Stimulated activated CD8-positive, alpha-beta memory T cell treated with anti-CD3 and anti-CD28 coated beads, Interleukin-2, amount 100 ng/mL, for 1 hour (primary cell): ENCODE results near the gene FEM1B.

Experiments used
- DNase-seq, 2 donors: peaks; one replicate each; pipeline ENCODE4 v3.0.0-alpha.2; 2020; ENCODE audit warnings: low read depth in 2 of 2

Gene FEM1B

DNA sequence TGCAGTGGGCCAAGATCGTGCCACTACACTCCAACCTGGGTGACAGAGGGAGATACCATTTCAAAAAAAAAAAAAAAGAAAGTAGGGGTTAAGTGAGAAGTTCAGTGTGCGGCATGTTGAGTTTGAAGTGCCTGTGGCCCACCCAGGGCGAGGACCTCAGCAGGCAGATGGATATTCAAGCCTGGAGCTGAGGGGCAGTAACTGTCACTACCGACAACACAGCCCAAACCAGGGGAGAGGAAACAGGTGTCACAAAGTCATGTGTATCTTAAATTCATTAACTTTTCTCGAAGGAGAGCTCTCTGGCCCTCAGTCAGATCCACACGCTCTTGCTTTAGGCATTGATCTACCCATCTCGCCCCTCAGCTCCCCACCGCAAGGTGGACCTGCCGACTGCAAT lies 45.3 kb downstream of the FEM1B start:
- no peak for DNase-seq

DNA sequence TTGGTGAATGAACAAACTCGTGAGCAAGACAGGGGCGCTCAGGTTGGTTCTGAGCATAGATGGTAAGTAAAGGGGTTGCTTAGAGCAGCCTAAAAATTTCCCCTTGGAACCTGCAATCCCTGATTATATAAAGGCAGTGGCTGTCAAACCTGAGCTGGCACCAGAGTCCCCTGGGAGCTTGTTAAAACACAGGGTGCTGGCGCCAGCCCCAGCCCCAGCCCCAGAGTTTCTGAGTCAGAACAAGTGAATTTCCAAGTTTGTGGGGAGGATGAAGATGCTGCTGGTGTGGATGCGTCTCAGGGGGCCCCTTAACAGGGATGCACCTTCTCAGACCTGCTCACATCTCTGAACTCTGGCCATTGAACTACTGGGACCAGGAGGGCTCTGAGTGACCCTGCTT lies 48.2 kb downstream of the FEM1B start:
- no peak for DNase-seq

GRCh38 chr15:68326711-68327354 lies 49.3 kb downstream of the FEM1B start:
- DNase-seq, result no peak

- DNase-seq, result no peak
Observed at GRCh38 chr15:68328443-68328842, 50.9 kb downstream of the FEM1B start.

DNA sequence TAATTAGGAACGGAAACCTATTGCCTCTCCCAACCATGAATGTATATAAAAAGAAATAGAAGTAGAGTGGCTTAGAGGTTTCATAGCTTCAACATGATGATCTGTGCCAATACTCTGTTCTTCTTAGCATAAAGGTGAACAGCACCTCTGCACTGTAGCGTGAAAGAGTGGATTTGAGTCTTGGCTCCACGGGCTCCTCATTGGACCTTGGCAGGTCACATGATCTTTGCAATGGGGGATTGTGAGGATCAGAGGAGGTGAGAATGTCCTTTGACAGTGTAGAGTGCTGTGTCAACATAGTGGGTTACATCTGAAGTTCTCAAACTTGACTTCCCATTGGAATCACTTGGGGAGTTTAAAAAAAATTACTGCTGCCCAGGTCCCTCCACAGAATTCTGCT lies 51.4 kb downstream of the FEM1B start:
- DNase-seq, result no peak

DNA sequence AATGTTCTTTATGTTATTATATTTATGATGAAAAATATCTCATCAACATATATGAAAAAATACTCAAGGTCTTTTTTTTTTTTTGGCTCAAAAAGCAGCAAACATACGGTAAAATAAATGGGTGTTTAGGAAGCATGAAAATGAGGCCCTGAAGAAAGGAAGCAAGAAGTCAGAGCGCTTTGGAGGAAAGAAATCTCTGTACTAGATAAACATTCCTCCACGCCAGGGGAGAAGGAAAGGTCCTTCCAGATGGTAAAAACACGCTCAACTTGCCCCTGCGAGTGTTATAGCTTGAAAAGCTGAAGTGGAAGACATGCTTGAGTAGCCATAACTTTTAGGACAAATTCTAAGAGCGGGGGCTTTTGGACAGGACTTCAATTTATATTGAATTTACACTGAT lies 52.9 kb downstream of the FEM1B start:
- no peak for DNase-seq

- no peak for DNase-seq
Observed at GRCh38 chr15:68330901-68331300, 53.4 kb downstream of the FEM1B start.

DNA sequence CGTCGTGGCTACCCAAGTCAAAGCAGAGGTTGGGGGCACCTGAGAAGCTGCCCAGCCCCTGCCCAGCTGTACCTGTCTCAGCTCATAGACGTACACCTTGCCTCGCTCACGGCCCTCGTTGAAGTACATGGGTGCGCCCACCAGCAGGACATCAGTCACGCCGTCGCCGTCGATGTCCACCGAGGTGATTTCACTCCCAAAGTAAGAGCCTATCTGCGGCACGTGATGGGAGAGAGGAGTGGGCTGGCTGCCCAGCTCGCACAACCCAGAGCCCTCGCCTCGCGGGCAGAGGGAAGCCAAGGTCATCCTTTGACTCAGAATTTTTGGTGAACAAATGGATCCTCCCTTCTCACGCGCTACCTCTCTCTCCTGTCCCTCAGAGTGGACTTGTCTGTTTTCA lies 54.7 kb downstream of the FEM1B start:
- no peak for DNase-seq

DNA sequence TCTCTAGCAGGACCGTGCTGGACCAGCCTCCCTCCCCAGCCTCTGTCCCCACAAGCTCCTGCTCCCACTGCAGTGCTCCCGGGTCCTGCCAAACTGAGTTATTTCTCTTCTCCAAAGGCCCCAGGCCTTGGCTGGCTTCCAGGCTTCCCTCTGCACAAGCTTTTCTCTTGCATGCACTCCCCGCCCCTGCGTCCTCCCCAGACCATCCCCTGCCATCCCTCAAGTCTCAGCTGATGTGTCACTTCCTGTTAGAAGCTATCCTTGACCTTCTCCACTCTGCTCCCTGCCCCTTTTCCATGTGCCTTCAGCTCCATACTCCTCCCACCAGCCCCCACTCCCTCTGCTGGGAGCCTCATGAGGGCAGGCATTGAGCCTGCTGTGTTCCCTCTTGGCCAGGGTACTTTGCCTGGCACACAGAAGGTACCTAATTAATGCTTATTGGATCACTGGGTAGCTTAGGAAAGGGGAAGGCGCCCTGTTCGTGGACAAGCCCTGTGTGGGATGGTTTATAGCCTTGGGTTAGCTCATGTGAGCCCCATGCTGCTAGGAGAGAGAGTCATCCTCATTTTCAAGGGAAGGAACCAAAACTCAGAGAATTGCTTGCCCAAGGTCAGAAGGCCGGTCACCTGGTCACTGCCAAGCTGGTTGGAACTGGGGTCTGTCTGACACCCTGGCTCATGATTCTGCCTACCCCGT lies 56.4 kb downstream of the FEM1B start:
- no peak for DNase-seq

DNA sequence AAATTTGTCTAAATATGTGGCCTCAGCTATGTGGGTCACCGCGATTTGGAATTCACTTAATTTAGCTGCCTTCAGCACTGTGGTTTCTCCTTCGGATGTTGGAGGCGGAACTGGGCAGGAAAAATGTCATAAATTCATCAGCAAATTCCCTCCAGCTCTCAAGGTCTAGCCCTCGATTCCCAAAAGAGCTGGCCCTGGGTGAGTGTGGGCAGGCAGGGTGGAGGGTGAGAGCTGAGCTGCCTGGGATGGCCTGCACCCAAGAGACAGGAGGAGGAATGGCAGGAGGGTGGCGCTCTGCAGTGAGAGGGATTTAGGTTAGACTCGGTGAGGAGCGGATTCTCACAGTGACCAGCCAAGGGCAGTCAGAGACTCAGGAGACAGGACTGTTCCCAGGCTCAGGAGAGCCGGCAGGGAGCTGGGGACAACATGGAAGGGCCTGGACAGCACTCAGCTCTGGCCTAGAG lies 57.1 kb downstream of the FEM1B start:
- no peak for DNase-seq

DNA sequence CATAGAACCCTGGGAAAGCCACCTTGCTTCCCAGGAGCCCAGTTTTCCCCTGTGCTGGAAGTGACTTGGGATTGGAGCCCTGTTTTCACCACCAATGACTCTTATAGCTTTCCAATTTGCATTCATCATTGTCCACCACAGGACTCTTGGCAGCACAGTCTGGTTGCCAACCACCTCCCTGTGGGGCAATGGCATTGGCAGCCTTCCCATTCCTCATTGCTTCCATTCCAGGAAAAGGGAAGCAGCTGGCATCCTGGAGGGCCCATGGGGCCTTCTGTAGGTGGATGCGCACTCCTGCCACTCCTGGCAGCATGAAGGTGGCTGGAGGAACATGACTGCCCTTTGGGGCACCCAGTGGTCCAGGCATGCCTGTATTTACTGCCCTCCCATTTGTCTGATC lies 57.7 kb downstream of the FEM1B start:
- no peak for DNase-seq

DNA sequence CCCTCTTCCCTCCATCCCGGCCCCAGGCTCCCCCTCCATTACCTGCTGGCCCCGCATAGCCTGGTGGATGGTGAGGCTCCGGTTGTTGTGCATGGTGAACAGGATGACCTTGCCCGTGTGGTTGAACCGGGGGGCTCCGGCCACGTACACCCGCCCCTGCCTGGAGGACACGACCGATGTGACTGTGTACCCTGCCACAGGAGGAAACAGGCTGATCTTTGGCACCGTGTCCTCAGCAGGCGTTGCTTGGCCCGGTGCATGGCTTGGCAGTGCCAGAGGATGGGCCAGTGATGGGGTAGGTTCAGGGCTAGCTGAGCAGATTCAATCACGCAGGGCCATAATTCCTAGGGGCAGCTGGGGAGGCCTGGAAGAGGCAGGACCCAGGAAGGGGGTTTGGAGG lies 58.1 kb downstream of the FEM1B start:
- no peak for DNase-seq

GRCh38 chr15:68336516-68336915 lies 59.0 kb downstream of the FEM1B start:
- no peak for DNase-seq

- no peak for DNase-seq
Observed at GRCh38 chr15:68337826-68338225, 60.3 kb downstream of the FEM1B start.

- DNase-seq, result no peak
Observed at GRCh38 chr15:68339481-68339880, 61.9 kb downstream of the FEM1B start.

- DNase-seq, result no peak
Observed at GRCh38 chr15:68340726-68341671, 63.5 kb downstream of the FEM1B start.

DNA sequence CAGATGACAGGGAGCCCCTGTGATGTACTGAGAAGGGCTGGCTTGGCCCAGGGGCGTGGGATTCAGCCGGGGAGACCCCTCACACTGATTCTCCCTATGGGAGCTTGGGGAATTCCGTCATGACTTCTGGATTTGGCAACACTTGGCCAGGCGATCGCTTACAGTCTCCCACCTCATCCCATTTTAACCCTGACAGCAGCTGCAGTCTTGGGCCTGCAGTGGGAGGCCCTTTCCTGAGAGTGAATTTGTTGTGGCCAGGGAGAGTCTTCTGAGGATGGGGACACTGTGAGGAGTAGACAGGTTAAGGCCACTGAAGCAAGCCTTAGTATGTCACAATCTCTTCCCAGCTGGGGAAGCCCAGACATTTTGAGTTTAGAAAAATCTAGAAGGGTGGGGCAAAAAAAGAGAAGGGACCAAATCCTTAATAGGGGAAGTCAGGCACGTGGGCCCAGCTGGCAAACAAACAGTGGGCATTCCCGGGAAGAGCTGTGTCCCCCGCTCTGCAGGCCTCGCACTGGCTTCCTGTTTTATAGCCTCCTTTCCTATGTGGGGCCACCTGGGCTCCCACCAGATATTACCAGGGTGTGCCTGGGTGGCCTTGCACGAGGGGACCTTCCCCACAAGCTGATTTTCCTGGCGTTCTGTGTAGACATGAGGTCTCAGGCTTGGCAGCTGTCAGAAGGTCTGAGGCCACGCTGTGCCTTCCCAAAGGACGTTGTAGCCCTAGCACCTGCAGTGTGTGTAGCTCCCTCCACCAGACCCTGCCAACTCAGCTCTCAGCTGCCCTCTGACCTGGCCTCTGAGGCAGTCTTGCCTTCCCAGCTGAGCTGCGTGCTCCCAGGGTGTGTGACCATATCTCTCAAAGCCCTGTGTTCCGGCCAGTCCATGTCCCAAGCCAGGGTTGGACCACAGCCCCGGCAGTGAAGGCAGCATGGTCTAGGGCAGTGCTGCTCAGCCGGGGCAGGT lies 64.5 kb downstream of the FEM1B start:
- no peak for DNase-seq

DNA sequence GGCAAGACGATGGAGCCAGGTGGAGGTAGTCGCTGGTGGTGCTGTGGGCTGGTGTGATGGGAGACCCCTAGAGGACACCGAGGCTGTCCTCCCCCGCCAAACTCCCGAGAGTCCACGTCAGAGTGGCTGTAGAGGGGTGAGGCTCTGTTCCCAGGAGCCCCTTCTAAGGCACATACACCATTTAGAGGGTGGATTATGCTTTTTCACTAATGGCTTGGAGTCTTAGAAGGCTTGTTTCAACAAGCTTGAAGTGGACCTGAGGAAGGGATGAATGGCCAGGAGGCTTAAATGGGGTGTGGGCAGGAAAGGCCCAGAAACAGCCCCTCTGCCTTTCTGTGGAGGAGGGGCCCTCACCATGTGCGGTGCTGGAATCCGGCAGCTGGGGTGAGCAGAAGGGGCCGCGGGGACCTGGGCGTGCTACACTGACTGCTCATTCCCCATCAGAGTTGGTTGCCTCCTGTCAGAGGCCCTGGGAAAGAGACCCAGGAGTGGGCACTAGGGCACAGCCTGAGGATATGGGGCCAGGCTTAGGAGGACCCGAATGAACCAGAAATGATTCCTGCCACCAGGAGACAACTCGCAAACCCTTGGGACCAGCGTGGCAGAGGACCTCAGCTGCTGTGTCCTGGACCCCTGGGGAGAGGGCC lies 66.2 kb downstream of the FEM1B start:
- no peak for DNase-seq

DNA sequence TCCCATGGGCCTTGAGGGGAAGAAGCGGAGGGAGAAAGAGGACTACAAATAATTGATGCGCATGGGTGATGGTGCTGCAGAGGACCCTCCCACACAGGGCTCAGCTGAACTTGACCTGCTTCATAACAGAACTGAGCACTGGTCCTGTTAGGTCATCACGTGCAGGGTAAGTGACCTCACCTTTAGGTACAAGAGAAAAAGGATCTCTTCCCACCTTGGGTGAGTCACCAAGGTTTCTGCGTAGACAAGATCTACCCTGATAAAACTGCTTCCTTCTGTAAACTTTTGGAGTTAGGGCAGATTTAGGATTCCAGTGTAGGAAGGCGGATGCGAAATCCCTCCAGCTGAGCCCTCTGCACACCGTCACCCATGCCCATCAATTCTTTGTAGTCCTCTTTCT lies 67.1 kb downstream of the FEM1B start:
- no peak for DNase-seq
